ENCODE data around the gene RNF222. TPM values are rescaled to one million over a fixed set of nuclear protein-coding genes. Genes with fewer than 3 reads are reported as not detected.
"Not testable (repeated sequence)": the region's sequence is repeated elsewhere in the genome, so short reads cannot be mapped to it uniquely, and the experiment has no call there.

The RNF222 gene
- total RNA-seq, 1 donor from 2014 or later = 0.12 TPM

DNA sequence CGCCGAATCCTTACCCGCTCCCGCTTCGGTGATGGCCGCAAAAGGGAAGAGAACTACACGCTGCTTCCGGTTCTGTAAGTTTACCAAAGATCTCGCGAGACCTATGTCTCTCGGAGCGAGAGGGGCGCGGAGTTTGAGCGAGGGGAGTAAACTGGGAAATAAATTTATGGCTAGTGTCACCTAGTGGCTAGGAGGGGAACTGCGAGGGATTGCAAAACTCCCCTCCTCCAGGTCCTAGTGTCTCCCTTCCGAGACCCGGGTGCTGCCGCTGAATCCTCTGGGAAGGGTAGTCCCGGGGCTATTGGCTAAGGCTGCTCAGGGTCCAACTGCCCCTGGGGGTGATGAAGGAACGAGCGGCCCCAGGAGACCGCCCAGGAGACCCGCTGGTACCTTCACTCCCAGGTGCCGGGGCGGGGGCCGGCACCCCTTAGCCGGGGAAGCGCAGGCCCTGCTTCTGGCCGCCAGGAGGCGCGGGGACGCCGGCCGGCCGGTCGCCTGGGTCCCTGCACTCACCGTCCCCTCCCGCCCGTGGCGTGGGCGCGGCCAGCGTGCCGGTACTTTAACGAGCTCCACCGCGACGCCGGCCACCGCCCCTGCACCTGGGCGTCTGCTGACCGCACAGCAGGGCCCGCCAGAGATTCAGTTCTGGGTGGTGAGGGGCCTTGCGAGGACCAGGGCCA lies 14.3 kb downstream of the RNF222 start, which contains the start of gene RPL26:
Gene RPL26 (minus strand): TSS at position 51 of the 680 bp plus-strand sequence. CDS start 883 bp downstream, outside the sequence.
- H3K4me3 ChIP-seq (ENCODE audit: low read depth, low read length) = peak within 1 kb of the TSS; percentile 72
- TF ChIP-seq, protein P1, sequence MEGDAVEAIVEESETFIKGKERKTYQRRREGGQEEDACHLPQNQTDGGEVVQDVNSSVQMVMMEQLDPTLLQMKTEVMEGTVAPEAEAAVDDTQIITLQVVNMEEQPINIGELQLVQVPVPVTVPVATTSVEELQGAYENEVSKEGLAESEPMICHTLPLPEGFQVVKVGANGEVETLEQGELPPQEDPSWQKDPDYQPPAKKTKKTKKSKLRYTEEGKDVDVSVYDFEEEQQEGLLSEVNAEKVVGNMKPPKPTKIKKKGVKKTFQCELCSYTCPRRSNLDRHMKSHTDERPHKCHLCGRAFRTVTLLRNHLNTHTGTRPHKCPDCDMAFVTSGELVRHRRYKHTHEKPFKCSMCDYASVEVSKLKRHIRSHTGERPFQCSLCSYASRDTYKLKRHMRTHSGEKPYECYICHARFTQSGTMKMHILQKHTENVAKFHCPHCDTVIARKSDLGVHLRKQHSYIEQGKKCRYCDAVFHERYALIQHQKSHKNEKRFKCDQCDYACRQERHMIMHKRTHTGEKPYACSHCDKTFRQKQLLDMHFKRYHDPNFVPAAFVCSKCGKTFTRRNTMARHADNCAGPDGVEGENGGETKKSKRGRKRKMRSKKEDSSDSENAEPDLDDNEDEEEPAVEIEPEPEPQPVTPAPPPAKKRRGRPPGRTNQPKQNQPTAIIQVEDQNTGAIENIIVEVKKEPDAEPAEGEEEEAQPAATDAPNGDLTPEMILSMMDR (conservative IDR thresholded peaks at IDR 0.05; ENCODE audit: low read depth, low read length) = peak; percentile 75
- DNase-seq (ENCODE audit: low read depth) = peak; percentile 92

DNA sequence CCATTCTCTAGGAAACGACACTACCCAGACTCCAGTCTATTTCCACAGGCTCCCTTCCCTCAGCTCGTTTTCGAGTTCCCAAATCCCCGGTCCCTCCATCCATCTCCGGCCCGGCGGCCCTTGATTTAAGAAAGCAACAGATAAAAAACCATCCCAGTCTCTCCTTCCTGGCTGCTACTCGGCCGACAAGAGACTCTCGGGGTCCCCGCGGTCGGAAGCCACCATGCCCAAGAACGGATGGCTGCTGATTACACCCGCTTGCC lies 14.8 kb downstream of the RNF222 start:
- DNase-seq (ENCODE audit: low read depth) = no peak
- TF ChIP-seq, protein P1 (conservative IDR thresholded peaks at IDR 0.05; ENCODE audit: low read depth, low read length) = no peak
- peak overlapping the region; percentile 72 for H3K4me3 ChIP-seq (ENCODE audit: low read depth, low read length)

DNA sequence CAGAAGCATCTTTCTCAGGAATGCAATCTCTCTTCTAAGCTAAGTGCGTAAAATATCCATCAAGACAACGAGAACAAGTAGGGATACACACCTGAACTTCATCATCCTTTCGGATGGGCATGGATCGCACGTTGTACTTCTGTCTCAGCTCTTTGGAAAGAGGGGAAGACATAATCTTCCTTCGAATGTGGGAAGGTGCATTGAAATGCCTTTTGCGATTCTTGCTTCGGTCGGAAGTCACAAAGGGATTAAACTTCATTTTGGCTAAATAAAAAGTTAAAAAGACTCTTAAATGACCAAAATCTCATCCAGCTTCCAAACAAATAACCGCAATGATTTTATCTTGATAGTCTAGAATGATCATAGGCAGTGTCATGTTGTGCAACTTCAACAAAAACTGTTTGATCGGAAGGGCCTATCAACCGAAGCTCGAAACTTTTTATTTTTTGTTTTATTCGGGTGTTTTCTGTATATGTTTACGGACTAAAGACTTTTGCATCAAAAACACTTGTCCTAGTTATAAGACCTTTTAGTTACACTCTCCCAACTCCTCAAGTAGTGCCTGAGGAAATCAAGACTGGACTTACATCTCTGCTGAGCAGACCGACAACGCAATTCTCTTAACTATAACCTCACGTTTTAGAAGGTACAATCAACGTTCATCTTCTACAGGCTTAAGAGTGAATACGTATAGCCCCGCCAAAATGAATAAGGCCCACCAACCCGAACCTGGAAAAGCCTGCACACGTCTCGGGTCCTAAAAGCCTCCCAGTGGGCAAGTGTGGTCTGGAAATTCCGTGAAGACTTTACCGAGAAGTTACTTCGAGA lies 15.4 kb downstream of the RNF222 start:
- TF ChIP-seq, protein P1 (conservative IDR thresholded peaks at IDR 0.05; ENCODE audit: low read depth, low read length) = no peak
- H3K4me3 ChIP-seq (ENCODE audit: low read depth, low read length) = peak overlapping the region; percentile 72
- DNase-seq (ENCODE audit: low read depth) = no peak

DNA sequence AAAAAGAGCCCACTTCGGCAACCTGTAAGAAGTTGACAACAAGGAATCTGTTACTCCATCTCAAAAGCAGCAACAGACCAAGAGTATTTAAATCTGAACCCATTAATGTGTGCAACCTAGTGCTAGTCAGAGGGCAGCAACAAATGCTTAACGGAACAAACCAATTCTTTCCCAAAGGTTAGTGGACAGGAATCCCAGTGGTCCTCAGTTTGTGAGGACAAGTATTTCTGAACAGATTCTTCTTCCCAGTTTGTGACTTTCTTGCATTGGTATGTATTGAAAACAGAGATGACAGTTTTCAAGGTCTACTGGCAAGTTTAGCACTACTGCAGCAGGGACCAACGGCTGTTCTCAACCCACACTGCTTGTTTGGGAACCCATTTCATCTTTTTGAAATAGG lies 17.6 kb downstream of the RNF222 start:
- TF ChIP-seq, protein P1 (conservative IDR thresholded peaks at IDR 0.05; ENCODE audit: low read depth, low read length) = no peak
- DNase-seq (ENCODE audit: low read depth) = no peak
- H3K4me3 ChIP-seq (ENCODE audit: low read depth, low read length) = peak overlapping the region; percentile 19

DNA sequence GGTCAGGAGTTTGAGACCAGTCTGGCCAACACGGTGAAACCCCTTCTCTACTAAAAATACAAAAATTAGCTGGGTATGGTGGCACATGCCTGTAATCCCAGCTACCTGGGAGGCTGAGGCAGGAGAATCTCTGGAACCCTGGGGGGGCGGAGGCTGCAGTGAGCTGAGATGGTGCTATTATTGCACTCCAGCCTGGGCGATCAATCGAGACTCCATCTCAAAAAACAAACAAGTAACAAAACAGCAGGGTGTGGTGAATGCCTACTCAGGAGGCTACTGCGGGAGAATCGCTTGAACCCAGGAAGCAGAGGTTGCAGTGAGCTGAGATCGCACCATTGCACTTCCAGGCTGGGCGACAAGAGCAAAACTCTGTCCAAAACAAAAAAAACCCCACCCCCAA lies 19.5 kb downstream of the RNF222 start:
- not testable (repeated sequence) for H3K4me3 ChIP-seq (ENCODE audit: low read depth, low read length); DNase-seq (ENCODE audit: low read depth)

DNA sequence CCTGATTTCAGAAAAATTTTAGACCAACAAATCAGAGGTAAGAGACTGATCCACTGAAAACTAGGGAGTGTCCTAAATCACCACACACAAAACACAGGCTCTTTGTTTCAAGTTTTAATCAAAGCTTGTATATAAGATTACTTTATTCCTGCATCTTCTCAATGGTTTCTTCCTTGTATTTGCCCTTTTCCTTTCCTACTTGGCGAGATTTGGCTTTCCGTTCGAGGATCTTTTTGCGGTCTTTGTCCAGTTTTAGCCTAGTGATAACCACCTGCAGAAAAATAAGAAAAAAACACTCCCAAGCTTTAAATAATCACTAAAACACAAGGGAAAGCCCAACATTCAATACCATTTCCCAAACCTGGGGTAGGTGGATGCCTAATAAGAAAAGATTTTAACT lies 20.2 kb downstream of the RNF222 start:
- TF ChIP-seq, protein P1 (conservative IDR thresholded peaks at IDR 0.05; ENCODE audit: low read depth, low read length) = no peak
- H3K4me3 ChIP-seq (ENCODE audit: low read depth, low read length) = no peak overlapping the region
- no peak for DNase-seq (ENCODE audit: low read depth)

DNA sequence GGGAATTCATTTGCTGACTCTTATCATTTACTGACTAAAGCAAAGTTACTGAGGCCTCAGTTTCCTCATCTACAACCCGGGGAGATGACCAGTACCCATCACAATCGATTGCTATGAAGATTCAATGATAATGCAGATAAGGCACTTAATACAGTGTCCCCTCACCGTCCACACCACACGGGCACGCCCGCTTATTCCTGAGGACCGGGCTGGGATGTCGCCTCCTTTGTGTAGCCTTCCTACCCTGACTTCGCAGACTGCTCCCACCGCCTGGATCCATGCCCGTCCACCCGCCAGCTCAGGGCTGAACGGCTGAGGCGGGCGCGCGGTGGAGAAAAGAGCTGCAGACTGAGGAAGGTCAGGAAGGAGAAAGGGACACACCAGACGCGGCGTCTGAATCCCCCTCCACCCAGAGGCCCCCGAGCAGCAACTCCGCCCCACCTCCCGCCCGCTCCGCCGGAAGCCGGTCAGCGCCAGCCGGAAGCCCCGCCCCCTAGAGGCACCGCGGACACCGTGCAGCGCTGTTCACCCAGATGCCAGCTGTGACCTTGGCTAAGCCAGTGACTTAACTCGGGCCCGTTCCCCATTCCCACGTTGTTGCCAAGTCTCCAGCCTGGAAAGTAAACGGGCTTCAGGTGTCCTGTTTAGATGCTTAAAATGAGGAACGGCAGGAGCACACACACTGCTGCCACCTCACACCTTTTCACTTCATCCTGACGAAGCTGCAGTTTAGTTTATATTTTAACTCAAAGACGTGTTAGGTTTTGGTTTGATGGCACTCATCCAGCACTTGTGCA lies 21.2 kb downstream of the RNF222 start, which contains the start of gene KRABD2:
Gene KRABD2 (minus strand): TSS at position 434 of the 797 bp plus-strand sequence.
- TF ChIP-seq, protein P1 (conservative IDR thresholded peaks at IDR 0.05; ENCODE audit: low read depth, low read length) = peak; percentile 57
- no peak for DNase-seq (ENCODE audit: low read depth)
- H3K4me3 ChIP-seq (ENCODE audit: low read depth, low read length) = peak within 1 kb of the TSS; percentile 73
